H1 (cell line): ENCODE measurements around the gene SLC25A3. TPM values are rescaled to one million over a fixed set of nuclear protein-coding genes. Genes with fewer than 3 reads are reported as not detected.

Source experiments
- polyA plus RNA-seq, 7 experiments: library from polyadenylated mRNA; depleted of rRNA in 3 of 7; stranded (reverse) in 5 of 7; unstranded in 2 of 7; fragments of >200 nt in 5 of 7; fragments of 200-250 nt in 2 of 7; gene quantifications; 1 replicate in 5 of 7; 2 replicates in 1 of 7; 4 replicates in 1 of 7; pipeline versions ENCODE4 v1.2.1 to v1.2.3, GENCODE V29; 2011 to 2013; ENCODE audit warnings: missing spikeins in 2 of 7, mixed read lengths in 2 of 7
- total RNA-seq: library from RNA; stranded (reverse); fragmentation: NEBNext Ultra II Directional; extraction: Animal tissue kit (Norgen Biotek cat#: 25700); gene quantifications from 2 replicates; pipeline ENCODE4 v1.2.1, GENCODE V29; 2021
- TF ChIP-seq, protein P1 (sequence below), 3 experiments: IDR thresholded peaks; 1 replicate in 2 of 3; 2 replicates in 1 of 3; pipeline versions ENCODE4 v1.5.1 to v1.6.1; 2011; ENCODE audit warnings: low read length in 3 of 3, mild to moderate bottlenecking in 3 of 3, inconsistent platforms in 2 of 3, low read depth in 1 of 3, moderate library complexity in 1 of 3; ENCODE audit not compliant: insufficient read depth in 1 of 3; ENCODE audit errors: control extremely low read depth in 1 of 3

The SLC25A3 gene
- total and polyA plus RNA-seq, 2 of the 8 experiments (the other 6 are each of a cell fraction or from before 2014, with no cell fraction given) = 702 to 709 TPM

GRCh38 chr12:98638009-98638408, 44.5 kb downstream of the SLC25A3 start (continued):
- TF ChIP-seq, protein P1, sequence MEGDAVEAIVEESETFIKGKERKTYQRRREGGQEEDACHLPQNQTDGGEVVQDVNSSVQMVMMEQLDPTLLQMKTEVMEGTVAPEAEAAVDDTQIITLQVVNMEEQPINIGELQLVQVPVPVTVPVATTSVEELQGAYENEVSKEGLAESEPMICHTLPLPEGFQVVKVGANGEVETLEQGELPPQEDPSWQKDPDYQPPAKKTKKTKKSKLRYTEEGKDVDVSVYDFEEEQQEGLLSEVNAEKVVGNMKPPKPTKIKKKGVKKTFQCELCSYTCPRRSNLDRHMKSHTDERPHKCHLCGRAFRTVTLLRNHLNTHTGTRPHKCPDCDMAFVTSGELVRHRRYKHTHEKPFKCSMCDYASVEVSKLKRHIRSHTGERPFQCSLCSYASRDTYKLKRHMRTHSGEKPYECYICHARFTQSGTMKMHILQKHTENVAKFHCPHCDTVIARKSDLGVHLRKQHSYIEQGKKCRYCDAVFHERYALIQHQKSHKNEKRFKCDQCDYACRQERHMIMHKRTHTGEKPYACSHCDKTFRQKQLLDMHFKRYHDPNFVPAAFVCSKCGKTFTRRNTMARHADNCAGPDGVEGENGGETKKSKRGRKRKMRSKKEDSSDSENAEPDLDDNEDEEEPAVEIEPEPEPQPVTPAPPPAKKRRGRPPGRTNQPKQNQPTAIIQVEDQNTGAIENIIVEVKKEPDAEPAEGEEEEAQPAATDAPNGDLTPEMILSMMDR (IDR thresholded peaks at IDR 0.05; ENCODE audit: control extremely low read depth in 1 of 3, insufficient read depth in 1 of 3, low read depth in 1 of 3, low read length in 3 of 3) = no peak
- TF ChIP-seq, all 59 proteins: peak for 0
